Measurements from ENCODE around the gene PHACTR1. TPM values are rescaled to one million over a fixed set of nuclear protein-coding genes. Genes with fewer than 3 reads are reported as not detected.

The PHACTR1 gene
- polyA plus RNA-seq, 3 donors, result 6.1 to 26.9 (median 7.6) TPM

GRCh38 chr6:13315896-13316295 is 599.3 kb downstream of the PHACTR1 start:
- Mint-ChIP-seq H3K9me3 (peaks cover 0 to 1% (median 0%) of the 10 kb centered on the region in 7 donors), H3K4me3 (no peak overlapping the region), H3K4me1 (no peaks in the 10 kb centered on the region), H3K27ac (peak overlapping the region in 2 of 7 donors; percentile 43 to 54), H3K27me3 (ENCODE audit: low read depth in 3 of 3) (no peaks in the 10 kb centered on the region), H3K36me3 (peaks cover 85 to 91% of the 10 kb centered on the region in 2 donors)
- Histone ChIP-seq H3K79me2 (ENCODE audit: insufficient read depth, low read length) (no peaks in the 10 kb centered on the region), H3K4me1 (ENCODE audit: control insufficient read depth in 1 of 2, insufficient read depth in 2 of 2, low read length in 2 of 2) (no peaks in the 10 kb centered on the region), H3K9ac (ENCODE audit: insufficient read depth, low read length, poor library complexity, severe bottlenecking) (no peak overlapping the region), H2AFZ (ENCODE audit: insufficient read depth, low read depth, low read length, poor library complexity, severe bottlenecking) (no peak overlapping the region), H3K4me2 (replicated peaks; ENCODE audit: extremely low read depth, low read length, poor library complexity, severe bottlenecking) (no peak overlapping the region), H3K4me3 (replicated peaks in 1 of 3; ENCODE audit: low read depth in 2 of 3, low read length in 3 of 3) (no peak overlapping the region), H4K20me1 (ENCODE audit: insufficient read depth, low read length) (no peaks in the 10 kb centered on the region), H3K27ac (ENCODE audit: low read depth in 1 of 2, low read length in 2 of 2) (no peak overlapping the region), H3K36me3 (replicated peaks in 1 of 2; ENCODE audit: control insufficient read depth in 1 of 2, insufficient read depth in 2 of 2, low read length in 2 of 2) (peaks cover 66 to 90% of the 10 kb centered on the region in 2 donors), H3K9me3 (replicated peaks in 1 of 2; ENCODE audit: control insufficient read depth in 1 of 2, insufficient read depth in 1 of 2, low read length in 2 of 2) (no peaks in the 10 kb centered on the region), H3K27me3 (ENCODE audit: control insufficient read depth in 2 of 2, insufficient read depth in 2 of 2, low read length in 2 of 2) (no peaks in the 10 kb centered on the region)
- TF ChIP-seq, protein P1, sequence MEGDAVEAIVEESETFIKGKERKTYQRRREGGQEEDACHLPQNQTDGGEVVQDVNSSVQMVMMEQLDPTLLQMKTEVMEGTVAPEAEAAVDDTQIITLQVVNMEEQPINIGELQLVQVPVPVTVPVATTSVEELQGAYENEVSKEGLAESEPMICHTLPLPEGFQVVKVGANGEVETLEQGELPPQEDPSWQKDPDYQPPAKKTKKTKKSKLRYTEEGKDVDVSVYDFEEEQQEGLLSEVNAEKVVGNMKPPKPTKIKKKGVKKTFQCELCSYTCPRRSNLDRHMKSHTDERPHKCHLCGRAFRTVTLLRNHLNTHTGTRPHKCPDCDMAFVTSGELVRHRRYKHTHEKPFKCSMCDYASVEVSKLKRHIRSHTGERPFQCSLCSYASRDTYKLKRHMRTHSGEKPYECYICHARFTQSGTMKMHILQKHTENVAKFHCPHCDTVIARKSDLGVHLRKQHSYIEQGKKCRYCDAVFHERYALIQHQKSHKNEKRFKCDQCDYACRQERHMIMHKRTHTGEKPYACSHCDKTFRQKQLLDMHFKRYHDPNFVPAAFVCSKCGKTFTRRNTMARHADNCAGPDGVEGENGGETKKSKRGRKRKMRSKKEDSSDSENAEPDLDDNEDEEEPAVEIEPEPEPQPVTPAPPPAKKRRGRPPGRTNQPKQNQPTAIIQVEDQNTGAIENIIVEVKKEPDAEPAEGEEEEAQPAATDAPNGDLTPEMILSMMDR (IDR thresholded peaks at IDR 0.05), result no peak
- intact Hi-C loops (cut with micrococcal nuclease), result no loop called here
- 97% methylated on average over 4 of the region's 5 CpGs for WGBS (ENCODE audit: insufficient coverage)
- DNase-seq, result no peak

DNA sequence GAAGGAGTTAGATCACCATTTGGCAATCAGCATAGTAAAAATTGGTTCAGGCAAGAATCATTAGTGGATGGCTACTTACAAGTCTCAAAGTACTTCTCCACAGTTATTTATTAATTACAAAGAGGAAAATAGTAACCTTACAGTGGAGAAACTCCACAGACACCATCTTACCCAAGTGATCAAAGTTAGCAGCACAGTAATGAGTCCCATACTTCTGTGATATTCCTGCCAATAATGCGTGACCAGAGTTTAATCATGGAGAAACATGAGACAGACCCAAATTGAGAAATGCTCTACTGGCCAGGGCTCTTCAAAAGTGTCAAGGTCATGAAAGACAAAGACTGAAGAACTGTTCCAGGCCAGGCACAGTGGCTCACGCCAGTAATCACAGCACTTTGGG is 602.3 kb downstream of the PHACTR1 start:
- no peak overlapping the region for H3K4me3 Mint-ChIP-seq
- H3K4me1 ChIP-seq (ENCODE audit: control insufficient read depth in 1 of 2, insufficient read depth in 2 of 2, low read length in 2 of 2), result no peaks in the 10 kb centered on the region
- H3K9ac ChIP-seq (ENCODE audit: insufficient read depth, low read length, poor library complexity, severe bottlenecking), result no peak overlapping the region
- H3K27ac ChIP-seq (ENCODE audit: low read depth in 1 of 2, low read length in 2 of 2), result no peak overlapping the region
- H3K27me3 ChIP-seq (ENCODE audit: control insufficient read depth in 2 of 2, insufficient read depth in 2 of 2, low read length in 2 of 2), result no peaks in the 10 kb centered on the region
- no peaks in the 10 kb centered on the region for H4K20me1 ChIP-seq (ENCODE audit: insufficient read depth, low read length)
- peaks cover 73 to 98% of the 10 kb centered on the region in 2 donors for H3K36me3 ChIP-seq (replicated peaks in 1 of 2; ENCODE audit: control insufficient read depth in 1 of 2, insufficient read depth in 2 of 2, low read length in 2 of 2)
- DNase-seq, result no peak
- H3K4me3 ChIP-seq (replicated peaks in 1 of 3; ENCODE audit: low read depth in 2 of 3, low read length in 3 of 3), result no peak overlapping the region
- no peaks in the 10 kb centered on the region for H3K4me1 Mint-ChIP-seq
- intact Hi-C loops (cut with micrococcal nuclease), result no loop called here
- TF ChIP-seq, protein P1 (IDR thresholded peaks at IDR 0.05), result no peak
- H3K36me3 Mint-ChIP-seq, result peaks cover 84 to 90% of the 10 kb centered on the region in 2 donors
- no peak overlapping the region for H3K4me2 ChIP-seq (replicated peaks; ENCODE audit: extremely low read depth, low read length, poor library complexity, severe bottlenecking)
- H3K27ac Mint-ChIP-seq, result peak overlapping the region in 3 of 7 donors; percentile 16 to 59 (median 54)
- no peaks in the 10 kb centered on the region for H3K27me3 Mint-ChIP-seq (ENCODE audit: low read depth in 3 of 3)
- 95% methylated on average over 2 of the region's 2 CpGs for WGBS (ENCODE audit: insufficient coverage)
- H2AFZ ChIP-seq (ENCODE audit: insufficient read depth, low read depth, low read length, poor library complexity, severe bottlenecking), result no peak overlapping the region
- H3K9me3 Mint-ChIP-seq, result peaks cover 0 to 2% (median 0%) of the 10 kb centered on the region in 7 donors
- H3K9me3 ChIP-seq (replicated peaks in 1 of 2; ENCODE audit: control insufficient read depth in 1 of 2, insufficient read depth in 1 of 2, low read length in 2 of 2), result no peaks in the 10 kb centered on the region
- no peaks in the 10 kb centered on the region for H3K79me2 ChIP-seq (ENCODE audit: insufficient read depth, low read length)

Measured in CD14-positive monocyte (primary cell).